ENCODE measurements around the gene USP25.

USP25 gene

GRCh38 chr21:15775291-15775690, 45.5 kb downstream of the USP25 start:
- no peak for TF ChIP-seq CTCF (IDR thresholded peaks at IDR 0.05; ENCODE audit: control insufficient read depth, insufficient read depth, low read depth, low read length, missing control alignments)
- no peak overlapping the region for H3K4me3 ChIP-seq (ENCODE audit: control insufficient read depth, low read depth, low read length)
- DNase-seq (ENCODE audit: low read depth), result no peak

- DNase-seq (ENCODE audit: low read depth), result peak; percentile 82
- TF ChIP-seq CTCF (IDR thresholded peaks at IDR 0.05; ENCODE audit: control insufficient read depth, insufficient read depth, low read depth, low read length, missing control alignments), result no peak
- no peak overlapping the region for H3K4me3 ChIP-seq (ENCODE audit: control insufficient read depth, low read depth, low read length)
Observed at GRCh38 chr21:15775981-15776380, 46.2 kb downstream of the USP25 start.

- no peak for TF ChIP-seq CTCF (IDR thresholded peaks at IDR 0.05; ENCODE audit: control insufficient read depth, insufficient read depth, low read depth, low read length, missing control alignments)
- H3K4me3 ChIP-seq (ENCODE audit: control insufficient read depth, low read depth, low read length), result no peak overlapping the region
- DNase-seq (ENCODE audit: low read depth), result no peak
Observed at GRCh38 chr21:15776818-15777217, 47.0 kb downstream of the USP25 start.

- no peak for DNase-seq (ENCODE audit: low read depth)
- TF ChIP-seq CTCF (IDR thresholded peaks at IDR 0.05; ENCODE audit: control insufficient read depth, insufficient read depth, low read depth, low read length, missing control alignments), result no peak
Observed at GRCh38 chr21:15781986-15782385, 52.2 kb downstream of the USP25 start.

GRCh38 chr21:15788847-15789523, 59.2 kb downstream of the USP25 start:
- peak; percentile 4 for DNase-seq (ENCODE audit: low read depth)
- no peak overlapping the region for H3K4me3 ChIP-seq (ENCODE audit: control insufficient read depth, low read depth, low read length)
- no peak for TF ChIP-seq CTCF (IDR thresholded peaks at IDR 0.05; ENCODE audit: control insufficient read depth, insufficient read depth, low read depth, low read length, missing control alignments)

More at GRCh38 chr21:15781986-15782385, 52.2 kb downstream of the USP25 start:
- H3K4me3 ChIP-seq (ENCODE audit: control insufficient read depth, low read depth, low read length), result no peak overlapping the region

- DNase-seq (ENCODE audit: low read depth), result no peak
- H3K4me3 ChIP-seq (ENCODE audit: control insufficient read depth, low read depth, low read length), result no peak overlapping the region
- no peak for TF ChIP-seq CTCF (IDR thresholded peaks at IDR 0.05; ENCODE audit: control insufficient read depth, insufficient read depth, low read depth, low read length, missing control alignments)
Observed at GRCh38 chr21:15793109-15793508, 63.3 kb downstream of the USP25 start.

Data from AG09309 (cell line).